K562 (cell line): Measurements from ENCODE around the gene MERTK. TPM values are rescaled to one million over a fixed set of nuclear protein-coding genes. Genes with fewer than 3 reads are reported as not detected.

ENCODE experiments used
- CHD7 ChIP-seq: fragments of 200-600 bp; sonication (generic); IDR thresholded peaks from one replicate; pipeline ENCODE4 v1.6.1; 2012; ENCODE audit warnings: mild to moderate bottlenecking, low read depth, low read length, inconsistent platforms
- MGA ChIP-seq: fragments of 450-650 bp; IDR thresholded peaks from 2 replicates; pipeline ENCODE4 v1.6.1; 2016; ENCODE audit warnings: mild to moderate bottlenecking, moderate library complexity
- TRIM28 ChIP-seq: fragments of 450-650 bp; IDR thresholded peaks from 2 replicates; pipeline ENCODE4 v1.6.1; 2017
- polyA plus RNA-seq, 8 experiments: library from polyadenylated mRNA; depleted of rRNA in 4 of 8; stranded (reverse) in 5 of 8; unstranded in 3 of 8; fragments of >200 nt; fragmentation: Nextera tagmentation in 2 of 8; fragmentation: Illumina TruSeq in 1 of 8; extraction: Ambion mirVana in 2 of 8; extraction: Trizol in 1 of 8; gene quantifications; 2 replicates each; pipeline versions ENCODE4 v1.2.1 to v1.2.3, GENCODE V29; 2011 to 2014; ENCODE audit warnings: inconsistent platforms in 1 of 8, missing spikeins in 1 of 8
- total RNA-seq, 7 experiments: library from RNA; depleted of rRNA in 6 of 7; stranded (reverse); fragments of >200 nt in 6 of 7; fragmentation: Illumina TruSeq in 2 of 7; extraction: Trizol in 2 of 7; gene quantifications; 2 replicates each; pipeline versions ENCODE4 v1.2.1 to v1.2.3, GENCODE V29; 2011 to 2021; ENCODE audit warnings: low replicate concordance in 1 of 7

The MERTK gene
- total and polyA plus RNA-seq, 9 of the 15 experiments (the other 6 are each of a cell fraction or from before 2014, with no cell fraction given) = 0.23 to 1.6 (median 0.74) TPM

DNA sequence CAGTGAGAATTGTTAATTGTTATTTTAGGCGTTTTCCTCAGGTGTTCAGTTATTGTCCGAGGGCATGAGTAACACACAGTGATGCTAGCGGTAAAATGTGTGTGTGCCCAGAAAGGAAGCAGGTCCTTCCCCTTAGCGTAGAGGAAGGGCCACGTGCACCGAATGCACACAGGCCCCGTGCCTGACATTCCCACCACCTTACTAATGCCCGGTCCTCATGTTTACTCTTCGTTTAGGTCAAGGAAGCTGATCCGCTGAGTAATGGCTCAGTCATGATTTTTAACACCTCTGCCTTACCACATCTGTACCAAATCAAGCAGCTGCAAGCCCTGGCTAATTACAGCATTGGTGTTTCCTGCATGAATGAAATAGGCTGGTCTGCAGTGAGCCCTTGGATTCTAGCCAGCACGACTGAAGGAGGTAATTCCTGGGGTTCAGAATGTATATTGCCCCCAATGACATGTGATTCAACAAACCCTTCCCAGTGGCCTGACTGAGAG lies 76.7 kb downstream of the MERTK start (continued):
- TF ChIP-seq CHD7 = no peak
- peak; percentile 71 for TF ChIP-seq MGA
- TF ChIP-seq TRIM28 = no peak
